Mesodermal cell (in vitro differentiated cells): ENCODE results near the gene CFAP126. TPM values are rescaled to one million over a fixed set of nuclear protein-coding genes. Genes with fewer than 3 reads are reported as not detected.
"Not testable (repeated sequence)": the region's sequence is repeated elsewhere in the genome, so short reads cannot be mapped to it uniquely, and the experiment has no call there.

Experiments used
- H3K27ac ChIP-seq: 2 replicates; pipeline ENCODE4 v1.7.0; 2013; ENCODE audit warnings: mild to moderate bottlenecking, low read depth, low read length, moderate library complexity; ENCODE audit not compliant: severe bottlenecking
- H3K36me3 ChIP-seq: 2 replicates; pipeline ENCODE4 v1.7.1; 2013; ENCODE audit warnings: mild to moderate bottlenecking, low read length, moderate library complexity; ENCODE audit not compliant: control insufficient read depth, insufficient read depth
- H3K4me1 ChIP-seq: one replicate; pipeline ENCODE4 v1.7.1; 2013; ENCODE audit warnings: mild to moderate bottlenecking, low read length; ENCODE audit not compliant: insufficient read depth, control insufficient read depth, poor library complexity, severe bottlenecking
- H3K4me3 ChIP-seq: 2 replicates; pipeline ENCODE4 v1.7.0; 2013; ENCODE audit warnings: low read length, control low read depth, mild to moderate bottlenecking; ENCODE audit not compliant: insufficient read depth, poor library complexity, severe bottlenecking; ENCODE audit errors: extremely low read depth
- H3K9me3 ChIP-seq: 2 replicates; pipeline ENCODE4 v1.7.1; 2013; ENCODE audit warnings: mild to moderate bottlenecking, low read length, moderate library complexity; ENCODE audit not compliant: control insufficient read depth
- WGBS, 2 experiments: methylation state at CpG; one replicate each; pipeline ENCODE4 v1.1.5; 2013; ENCODE audit warnings: missing lambda C conversion rate in 2 of 2; ENCODE audit not compliant: insufficient coverage in 2 of 2; 5-methylcytosine and 5-hydroxymethylcytosine counted together
- polyA plus RNA-seq, 2 experiments: library from polyadenylated mRNA; stranded (reverse); fragments of 50-300 nt; gene quantifications; one replicate each; pipeline ENCODE4 v1.2.3, GENCODE V29; 2013

The CFAP126 gene
- not detected for polyA plus RNA-seq (2013, experiment 1 of 2)
- polyA plus RNA-seq (2013, experiment 2 of 2): not detected

- peak within 1 kb of the TSS; percentile 71 for H3K27ac ChIP-seq
- WGBS, 2 experiments: 29 to 51% methylated on average over 3 to 4 of the region's 6 CpGs
Measured at GRCh38 chr1:161367684-161368400, at the start of gene CFAP126. TSS of gene CFAP126 (minus strand) at chr1:161367876. CDS start at chr1:161367868, 8 bp downstream.

GRCh38 chr1:161413050-161413449 is 45.4 kb upstream of the CFAP126 start:
- H3K36me3 ChIP-seq, H3K9me3 ChIP-seq, H3K4me3 ChIP-seq, H3K4me1 ChIP-seq, H3K27ac ChIP-seq: not testable (repeated sequence)
- WGBS, 2 experiments: 80 to 92% methylated on average over 4 to 5 of the region's 7 CpGs

More at GRCh38 chr1:161367684-161368400, at the start of gene CFAP126:
- no peak within 1 kb of the TSS for H3K4me3 ChIP-seq
- H3K36me3 ChIP-seq: peaks cover 44% of the 10 kb centered on the region
- no peaks in the 10 kb centered on the region for H3K4me1 ChIP-seq
- H3K9me3 ChIP-seq: no peaks in the 10 kb centered on the region

DNA sequence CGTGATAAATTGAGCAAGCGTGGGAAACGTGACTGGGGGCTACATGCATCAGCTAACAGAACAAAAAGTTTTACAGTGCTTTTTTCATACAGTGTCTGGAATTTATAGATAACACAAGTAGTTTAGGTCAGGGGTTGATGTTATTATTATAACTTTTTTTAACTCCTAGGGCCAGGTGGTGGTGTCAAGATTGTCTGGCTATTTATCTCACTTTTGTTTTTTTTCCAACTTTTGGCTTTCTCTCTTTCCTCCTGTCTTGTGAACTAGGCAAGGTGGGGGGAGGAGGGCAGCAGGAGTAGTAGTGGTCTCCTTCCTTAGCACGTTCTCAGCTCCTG is 42.9 kb upstream of the CFAP126 start:
- WGBS, 2 experiments: 94 to 97% methylated on average over 3 of the region's 4 CpGs
- H3K4me3 ChIP-seq, H3K4me1 ChIP-seq, H3K36me3 ChIP-seq, H3K9me3 ChIP-seq, H3K27ac ChIP-seq: not testable (repeated sequence)

DNA sequence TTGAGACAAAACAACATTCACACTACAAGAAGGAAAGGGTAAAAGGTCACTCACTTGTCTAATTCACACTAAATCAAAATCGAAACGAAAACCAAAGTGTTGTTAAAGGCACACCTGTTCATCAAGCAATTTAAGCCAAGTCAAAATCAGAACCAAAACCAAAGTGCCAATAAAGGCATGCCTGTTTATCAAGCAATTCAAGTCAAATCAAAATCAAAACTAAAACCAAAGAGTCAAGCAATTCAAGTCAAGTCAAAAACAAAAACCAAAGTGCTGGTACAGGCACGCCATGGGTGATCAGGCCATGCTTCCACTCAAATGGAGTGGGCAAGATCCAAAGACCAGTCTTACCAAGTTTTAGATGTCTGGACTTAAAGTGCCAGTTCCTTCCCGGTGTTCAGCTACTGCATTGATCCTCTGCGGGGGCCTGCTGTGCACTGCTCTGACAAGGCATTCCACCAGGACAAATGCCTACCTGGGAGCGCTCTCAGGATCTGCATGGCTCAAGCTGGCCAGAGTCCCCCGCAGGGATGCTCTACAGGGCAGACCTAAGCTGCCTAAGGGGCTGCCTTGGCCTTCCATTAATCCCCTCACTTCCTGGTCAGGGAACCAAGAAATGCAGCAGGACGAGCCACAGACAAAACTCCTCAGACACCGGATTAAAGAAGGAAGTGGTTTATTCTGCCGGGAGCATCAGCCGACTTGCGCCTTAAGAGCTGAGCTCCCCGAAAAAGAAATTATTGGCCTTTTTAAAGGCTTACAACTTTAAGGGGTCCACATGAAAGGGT is 42.4 kb upstream of the CFAP126 start:
- WGBS, 2 experiments: 90 to 92% methylated on average over 10 to 13 of the region's 13 CpGs
- not testable (repeated sequence) for H3K4me3 ChIP-seq, H3K9me3 ChIP-seq, H3K4me1 ChIP-seq, H3K27ac ChIP-seq, H3K36me3 ChIP-seq

GRCh38 chr1:161408429-161409052 is 40.9 kb upstream of the CFAP126 start:
- Histone ChIP-seq H3K27ac (no peak overlapping the region), H3K4me3 (no peak overlapping the region), H3K4me1 (peaks cover 4% of the 10 kb centered on the region), H3K36me3 (no peaks in the 10 kb centered on the region), H3K9me3 (no peaks in the 10 kb centered on the region)
- WGBS, 2 experiments: 87 to 92% methylated on average over 3 of the region's 3 CpGs

DNA sequence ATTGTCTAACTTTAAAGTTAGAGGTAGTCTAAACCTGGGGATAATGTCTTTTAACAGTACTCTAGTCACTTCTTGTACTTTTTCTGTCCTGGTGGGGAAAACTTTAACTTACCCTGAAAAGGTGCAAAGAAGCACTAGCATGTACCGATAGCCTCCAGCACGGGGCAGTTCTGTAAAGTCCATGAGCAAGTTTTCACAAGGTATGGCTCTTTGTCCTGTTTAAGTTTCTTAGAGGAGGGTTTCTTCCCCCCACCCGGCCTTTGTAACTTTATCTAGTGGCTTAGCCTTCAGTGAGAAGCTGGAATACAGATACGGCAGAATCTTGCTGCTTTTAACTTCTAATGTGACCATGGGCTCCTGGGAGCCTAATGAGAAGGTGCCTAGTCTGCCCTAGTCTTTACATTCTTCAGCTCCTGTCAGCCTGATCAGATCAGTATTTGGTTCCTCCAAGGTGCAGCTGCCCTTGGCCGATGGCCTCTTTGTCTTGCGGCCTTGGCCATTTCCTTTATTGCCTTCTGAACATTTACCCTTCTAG is 39.8 kb upstream of the CFAP126 start:
- Histone ChIP-seq H3K4me1 (no peaks in the 10 kb centered on the region), H3K36me3 (no peaks in the 10 kb centered on the region), H3K27ac (no peak overlapping the region), H3K9me3 (no peaks in the 10 kb centered on the region), H3K4me3 (no peak overlapping the region)
- WGBS, 2 experiments: 75 to 88% methylated on average over 6 of the region's 6 CpGs

- H3K4me3 ChIP-seq, H3K27ac ChIP-seq, H3K4me1 ChIP-seq, H3K9me3 ChIP-seq, H3K36me3 ChIP-seq: not testable (repeated sequence)
- WGBS, 2 experiments: 90 to 98% methylated on average over 9 to 13 of the region's 17 CpGs
Measured at GRCh38 chr1:161406551-161406950, 38.9 kb upstream of the CFAP126 start.

DNA sequence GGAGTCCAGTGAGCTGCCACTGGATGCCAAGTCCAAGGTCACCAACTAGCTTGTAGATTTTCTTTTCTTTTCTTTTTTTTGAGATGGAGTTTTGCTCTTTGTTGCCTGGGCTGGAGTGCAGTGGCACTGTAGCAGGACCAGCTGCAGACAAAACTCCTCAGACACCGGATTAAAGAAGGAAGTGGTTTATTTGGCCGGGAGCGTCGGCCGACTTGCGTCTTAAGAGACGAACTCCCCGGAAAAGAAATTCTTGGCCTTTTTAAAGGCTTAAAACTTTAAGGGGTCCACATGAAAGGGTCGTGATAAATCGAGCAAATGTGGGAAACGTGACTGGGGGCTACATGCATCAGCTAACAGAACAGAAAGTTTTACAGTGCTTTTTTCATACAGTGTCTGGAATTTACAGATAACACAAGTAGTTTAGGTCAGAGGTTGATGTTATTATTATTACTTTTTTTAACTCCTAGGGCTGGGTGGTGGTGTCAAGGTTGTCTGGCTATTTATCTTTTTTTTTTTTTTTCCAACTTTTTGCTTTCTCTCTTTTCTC is 36.4 kb upstream of the CFAP126 start:
- H3K4me1 ChIP-seq: no peaks in the 10 kb centered on the region
- H3K4me3 ChIP-seq: no peak overlapping the region
- no peak overlapping the region for H3K27ac ChIP-seq
- H3K9me3 ChIP-seq: no peaks in the 10 kb centered on the region
- H3K36me3 ChIP-seq: no peaks in the 10 kb centered on the region
- 94 to 95% methylated on average over 8 to 10 of the region's 11 CpGs for WGBS, 2 experiments

- H3K4me3 ChIP-seq: no peak overlapping the region
- no peaks in the 10 kb centered on the region for H3K9me3 ChIP-seq
- no peaks in the 10 kb centered on the region for H3K36me3 ChIP-seq
- H3K27ac ChIP-seq: no peak overlapping the region
- no peaks in the 10 kb centered on the region for H3K4me1 ChIP-seq
- WGBS, 2 experiments: 92% methylated on average over 3 of the region's 3 CpGs
Measured at GRCh38 chr1:161402446-161402845, 34.8 kb upstream of the CFAP126 start.

DNA sequence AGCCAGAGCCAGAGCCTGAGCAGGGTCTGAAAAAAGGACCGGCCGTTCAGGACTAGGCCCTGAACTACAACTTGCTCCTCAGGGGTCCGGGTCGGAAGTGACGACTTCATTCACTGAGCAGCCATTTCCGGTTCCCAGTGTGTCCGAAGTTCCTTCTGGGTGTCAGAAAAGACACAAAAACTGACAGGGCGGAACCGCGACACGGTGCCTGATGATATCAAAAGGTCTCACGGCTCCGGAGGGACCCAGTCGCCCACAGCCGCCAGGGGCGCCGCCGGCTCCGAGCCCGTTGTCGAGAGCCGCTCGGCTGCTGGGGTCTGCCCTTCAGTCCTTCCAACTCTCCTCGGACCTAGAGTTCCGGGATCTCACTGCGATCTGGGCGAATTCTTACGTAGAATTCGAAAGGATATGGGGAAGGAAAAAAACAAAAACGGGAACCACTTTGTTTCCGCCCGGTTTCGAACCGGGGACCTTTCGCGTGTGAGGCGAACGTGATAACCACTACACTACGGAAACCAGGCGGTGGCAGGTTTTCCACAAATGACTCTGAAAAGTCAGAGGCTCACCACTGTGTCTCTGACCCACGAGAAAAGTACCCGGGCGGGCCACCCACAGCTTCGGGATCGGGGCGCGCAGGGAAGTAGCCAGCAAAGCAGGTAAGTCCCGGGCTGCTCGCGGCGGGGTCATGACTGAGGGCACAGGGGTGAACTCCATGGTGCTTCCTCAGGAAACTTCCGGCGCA is 31.8 kb upstream of the CFAP126 start:
- WGBS, 2 experiments: 1% methylated on average over 43 to 51 of the region's 53 CpGs
- no peaks in the 10 kb centered on the region for H3K4me1 ChIP-seq
- H3K9me3 ChIP-seq: no peaks in the 10 kb centered on the region

More for the DNA sequence above, 31.8 kb upstream of the CFAP126 start:
- H3K36me3 ChIP-seq: no peaks in the 10 kb centered on the region
- peak overlapping the region; percentile 75 for H3K4me3 ChIP-seq
- H3K27ac ChIP-seq: peak overlapping the region; percentile 100
